Pancreas (tissue), 10 donors: ENCODE data around the gene MRPL54. TPM values are rescaled to one million over a fixed set of nuclear protein-coding genes. Genes with fewer than 3 reads are reported as not detected.

Source experiments
- ATAC-seq, 4 donors: fragments of 200-7000 bp; cut with Tn5 transposase; one replicate each; pipeline versions ENCODE4 v1.8.0 to v1.9.1; 2020; ENCODE audit warnings: mild to moderate bottlenecking in 4 of 4, moderate library complexity in 4 of 4
- DNase-seq, 6 donors: peaks; one replicate each; pipeline ENCODE4 v3.0.0-alpha.2; 2020
- FAIRE-seq: peaks from 2 replicates; lab custom pipeline; 2012; peaks lifted over from hg19 to GRCh38; lab: Jason Lieb, UNC
- H3K27ac ChIP-seq, 4 donors: fragments of 200-600 bp; sonication (generic); 1 replicate in 3 of 4; 2 replicates in 1 of 4; pipeline versions ENCODE4 v1.5.0 to v1.8.0; 2020
- H3K27me3 ChIP-seq, 4 donors: fragments of 200-600 bp; one replicate each; pipeline ENCODE4 v1.8.0; 2021
- H3K36me3 ChIP-seq, 3 donors: fragments of 200-600 bp; sonication (generic) in 1 of 3; one replicate each; pipeline versions ENCODE4 v1.5.0 to v1.8.0; 2020 to 2021
- H3K4me1 ChIP-seq, 3 donors: fragments of 200-600 bp; one replicate each; pipeline ENCODE4 v1.8.0; 2021
- H3K4me3 ChIP-seq, 4 donors: fragments of 200-600 bp; sonication (generic) in 2 of 4; one replicate each; pipeline versions ENCODE4 v1.5.0 to v1.8.0; 2020 to 2021
- H3K9me3 ChIP-seq, 4 donors: fragments of 200-600 bp; one replicate each; pipeline ENCODE4 v1.8.0; 2021
- WGBS, 2 donors: extraction: QIAGEN DNeasy Blood & Tissue Kit; methylation state at CpG; one replicate each; pipeline ENCODE4 v1.1.7; 2013; 5-methylcytosine and 5-hydroxymethylcytosine counted together
- intact Hi-C, 3 donors: fragments of 100-400 bp; cut with DNase I; formaldehyde crosslinking; loops; one replicate each; pipeline versions ENCODE4 v1.11.1 to v1.14.2; 2022
- polyA plus RNA-seq, 2 donors: library from polyadenylated mRNA; stranded (reverse); fragments of 200-250 nt; gene quantifications; one replicate each; pipeline ENCODE4 v1.2.3, GENCODE V29; 2013
- total RNA-seq, 6 donors: library from RNA; stranded (reverse); fragmentation: NEBNext Ultra II Directional in 4 of 6; extraction: Animal tissue kit (Norgen Biotek cat#: 25700) in 4 of 6; gene quantifications; one replicate each; pipeline versions ENCODE4 v1.2.1 to v1.2.4, GENCODE V29; 2021 to 2023
- TF ChIP-seq, protein P1 (sequence below), 4 donors: fragments of 200-600 bp; sonication (generic) in 3 of 4; IDR thresholded peaks; one replicate each; pipeline versions ENCODE4 v1.5.0 to v1.8.0; 2021; ENCODE audit warnings: antibody characterized with exemption in 4 of 4
- donor health status: healthy with polysubstance abuse.
- donor health status: DM: no; HTN: no; CAD: no; lungs with moderate emphysema.
- donor health status: DM: no; HTN: no; CAD: no.
- donor health status: control.
- donor health status: control.
- donor health status: Bipolar disorder and iron deficiency.
- donor health status: DM: yes; HTN: yes; CAD: no.
- donor health status: DM: no; HTN: no; CAD: no.
- donor health status: DM: no; HTN: no; CAD: no.
- donor health status: DM: yes; HTN: yes; CAD: no.

The MRPL54 gene
- total and polyA plus RNA-seq, 8 donors: 30.0 to 104 (median 38.3) TPM

DNA sequence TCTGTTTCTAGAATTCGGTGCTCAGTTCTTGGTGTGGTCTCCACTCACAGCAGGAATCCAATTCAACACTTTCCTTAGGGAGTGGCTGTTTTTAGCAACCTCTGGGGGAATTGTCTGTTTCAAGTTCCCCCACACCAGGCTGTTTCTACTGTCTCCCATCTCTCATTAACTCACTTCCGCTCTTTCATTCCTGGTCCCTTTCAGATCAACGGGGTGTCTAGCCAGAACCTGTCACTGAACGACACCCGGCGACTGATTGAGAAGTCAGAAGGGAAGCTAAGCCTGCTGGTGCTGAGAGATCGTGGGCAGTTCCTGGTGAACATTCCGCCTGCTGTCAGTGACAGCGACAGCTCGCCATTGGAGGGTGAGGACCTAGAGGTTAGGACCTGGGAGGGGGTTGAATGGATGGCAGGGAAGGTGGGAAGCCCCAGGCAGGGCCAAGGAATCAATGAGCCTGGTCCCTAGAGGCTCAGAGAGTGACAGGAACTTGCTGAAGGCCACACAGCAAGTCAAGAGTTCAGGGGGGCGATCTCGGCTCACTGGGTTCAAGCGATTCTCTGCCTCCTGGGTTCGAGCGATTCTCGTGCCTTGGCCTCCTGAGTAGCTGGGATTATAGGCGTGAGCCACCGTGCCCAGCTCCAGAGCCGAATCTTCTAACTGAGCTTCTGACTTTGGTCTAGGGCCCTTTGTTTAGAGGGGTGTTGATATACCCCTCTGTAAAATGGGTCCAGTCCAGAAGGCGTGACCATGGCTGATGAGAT is 28.8 kb upstream of the MRPL54 start:
- H3K27me3 ChIP-seq: no peaks in the 10 kb centered on the region
- no peak overlapping the region for H3K4me3 ChIP-seq
- H3K9me3 ChIP-seq: no peaks in the 10 kb centered on the region
- DNase-seq (no peak), ATAC-seq (no peak), FAIRE-seq (no peak)
- TF ChIP-seq, protein P1, sequence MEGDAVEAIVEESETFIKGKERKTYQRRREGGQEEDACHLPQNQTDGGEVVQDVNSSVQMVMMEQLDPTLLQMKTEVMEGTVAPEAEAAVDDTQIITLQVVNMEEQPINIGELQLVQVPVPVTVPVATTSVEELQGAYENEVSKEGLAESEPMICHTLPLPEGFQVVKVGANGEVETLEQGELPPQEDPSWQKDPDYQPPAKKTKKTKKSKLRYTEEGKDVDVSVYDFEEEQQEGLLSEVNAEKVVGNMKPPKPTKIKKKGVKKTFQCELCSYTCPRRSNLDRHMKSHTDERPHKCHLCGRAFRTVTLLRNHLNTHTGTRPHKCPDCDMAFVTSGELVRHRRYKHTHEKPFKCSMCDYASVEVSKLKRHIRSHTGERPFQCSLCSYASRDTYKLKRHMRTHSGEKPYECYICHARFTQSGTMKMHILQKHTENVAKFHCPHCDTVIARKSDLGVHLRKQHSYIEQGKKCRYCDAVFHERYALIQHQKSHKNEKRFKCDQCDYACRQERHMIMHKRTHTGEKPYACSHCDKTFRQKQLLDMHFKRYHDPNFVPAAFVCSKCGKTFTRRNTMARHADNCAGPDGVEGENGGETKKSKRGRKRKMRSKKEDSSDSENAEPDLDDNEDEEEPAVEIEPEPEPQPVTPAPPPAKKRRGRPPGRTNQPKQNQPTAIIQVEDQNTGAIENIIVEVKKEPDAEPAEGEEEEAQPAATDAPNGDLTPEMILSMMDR (IDR thresholded peaks at IDR 0.05): no peak
- peaks cover 0 to 11% (median 0%) of the 10 kb centered on the region in 3 donors for H3K36me3 ChIP-seq
- no peak overlapping the region for H3K27ac ChIP-seq
- WGBS, 2 donors: 88 to 93% methylated on average over 20 of the region's 20 CpGs
- no peaks in the 10 kb centered on the region for H3K4me1 ChIP-seq
- intact Hi-C loops: no loop called here

DNA sequence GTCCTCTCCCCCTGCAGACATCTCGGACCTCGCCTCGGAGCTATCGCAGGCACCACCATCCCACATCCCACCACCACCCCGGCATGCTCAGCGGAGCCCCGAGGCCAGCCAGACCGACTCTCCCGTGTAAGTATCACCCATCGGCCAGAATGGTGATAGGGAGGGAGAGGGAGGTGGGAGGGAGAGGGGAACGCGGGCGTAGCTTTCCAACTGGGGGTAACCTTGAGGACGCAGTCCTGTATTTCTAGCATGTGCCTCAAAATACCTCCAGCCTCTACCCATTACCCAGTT is 28.2 kb upstream of the MRPL54 start:
- DNase-seq: no peak
- Histone ChIP-seq H3K36me3 (peaks cover 0 to 11% (median 0%) of the 10 kb centered on the region in 3 donors), H3K4me3 (no peak overlapping the region), H3K27me3 (no peaks in the 10 kb centered on the region), H3K9me3 (no peaks in the 10 kb centered on the region), H3K4me1 (no peaks in the 10 kb centered on the region), H3K27ac (no peak overlapping the region)
- TF ChIP-seq, protein P1 (IDR thresholded peaks at IDR 0.05): no peak
- 94 to 95% methylated on average over 14 of the region's 14 CpGs for WGBS, 2 donors
- intact Hi-C loops: no loop called here
- no peak for FAIRE-seq
- ATAC-seq: no peak

DNA sequence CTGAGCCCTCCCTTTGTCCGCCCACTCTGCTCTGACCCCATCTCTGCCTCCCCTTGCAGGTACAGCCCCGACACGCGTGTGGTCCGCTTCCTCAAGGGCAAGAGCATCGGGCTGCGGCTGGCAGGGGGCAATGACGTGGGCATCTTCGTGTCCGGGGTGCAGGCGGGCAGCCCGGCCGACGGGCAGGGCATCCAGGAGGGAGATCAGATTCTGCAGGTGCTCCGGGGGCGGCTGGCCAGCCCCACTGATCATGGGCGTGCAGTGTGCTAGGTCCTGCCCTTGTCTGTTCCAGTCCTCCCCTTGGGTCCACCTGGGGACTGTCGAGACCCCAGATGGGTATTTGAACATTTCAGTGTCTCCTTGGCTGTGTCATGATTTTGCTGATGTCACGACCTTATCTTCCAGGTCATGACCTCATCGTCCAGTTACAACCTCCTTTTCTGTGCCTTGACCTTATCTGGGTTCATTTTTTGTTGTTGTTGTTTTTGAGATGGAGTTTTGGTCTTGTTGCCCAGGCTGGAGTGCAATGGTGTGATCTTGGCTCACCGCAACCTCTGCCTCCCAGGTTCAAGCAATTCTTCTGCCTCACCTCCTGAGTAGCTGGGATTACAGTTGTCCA is 26.3 kb upstream of the MRPL54 start:
- H3K27me3 ChIP-seq: no peaks in the 10 kb centered on the region
- H3K4me3 ChIP-seq: no peak overlapping the region
- H3K36me3 ChIP-seq: peaks cover 0 to 11% (median 0%) of the 10 kb centered on the region in 3 donors
- no peaks in the 10 kb centered on the region for H3K4me1 ChIP-seq
- no peak for DNase-seq
- intact Hi-C loops: no loop called here
- no peak for ATAC-seq
- no peak for FAIRE-seq
- no peak overlapping the region for H3K27ac ChIP-seq
- no peaks in the 10 kb centered on the region for H3K9me3 ChIP-seq
- 86 to 88% methylated on average over 21 of the region's 21 CpGs for WGBS, 2 donors
- TF ChIP-seq, protein P1 (IDR thresholded peaks at IDR 0.05): no peak

DNA sequence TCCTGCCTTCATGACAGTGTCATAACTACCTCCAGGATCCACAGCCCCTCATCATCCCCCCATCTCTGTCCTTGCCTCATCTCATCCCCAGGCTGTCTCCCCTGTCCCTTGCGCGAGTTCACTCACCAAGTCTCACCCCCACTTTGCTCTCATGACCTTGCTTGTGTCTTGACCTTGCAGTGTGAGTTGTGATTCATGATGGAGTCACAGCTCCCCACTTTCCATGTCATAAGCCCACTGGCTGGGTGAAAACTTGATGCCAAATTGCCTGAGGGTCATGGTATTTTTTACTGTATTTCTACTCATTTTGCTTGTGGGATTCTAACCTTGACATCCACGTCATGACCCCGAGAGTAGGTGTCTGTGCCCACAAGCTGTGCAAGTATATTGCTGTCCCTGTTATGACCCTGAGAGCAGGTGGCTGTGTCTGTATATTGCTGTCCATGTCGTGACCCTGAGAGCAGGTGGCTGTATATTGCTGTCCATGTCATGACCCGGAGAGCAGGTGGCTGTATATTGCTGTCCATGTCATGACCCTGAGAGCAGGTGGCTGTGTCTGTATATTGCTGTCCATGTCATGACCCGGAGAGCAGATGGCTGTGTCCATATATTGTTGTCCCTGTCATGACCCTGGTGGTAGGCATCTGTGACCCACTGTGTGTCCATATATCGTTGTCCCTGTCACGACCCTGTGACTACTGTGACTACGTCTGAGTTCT is 24.8 kb upstream of the MRPL54 start:
- TF ChIP-seq, protein P1 (IDR thresholded peaks at IDR 0.05): no peak
- ATAC-seq (no peak), DNase-seq (no peak), FAIRE-seq (no peak)
- 87 to 94% methylated on average over 10 of the region's 10 CpGs for WGBS, 2 donors
- no peaks in the 10 kb centered on the region for H3K9me3 ChIP-seq
- no peak overlapping the region for H3K4me3 ChIP-seq
- H3K27ac ChIP-seq: no peak overlapping the region
- intact Hi-C loops: no loop called here
- peaks cover 0 to 11% (median 0%) of the 10 kb centered on the region in 3 donors for H3K36me3 ChIP-seq
- no peaks in the 10 kb centered on the region for H3K27me3 ChIP-seq
- H3K4me1 ChIP-seq: no peaks in the 10 kb centered on the region
